HG03139 (cell line): Measurements from ENCODE around the gene UBE2R2.

ENCODE experiments used
- ATAC-seq: cut with Tn5 transposase; IDR thresholded peaks from one replicate; pipeline ENCODE4 v1.9.1; 2021; ENCODE audit not compliant: unreplicated experiment

UBE2R2 gene

GRCh38 chr9:33880211-33881089, 63.5 kb downstream of the UBE2R2 start:
- no peak for ATAC-seq

GRCh38 chr9:33881635-33882034, 64.7 kb downstream of the UBE2R2 start:
- no peak for ATAC-seq

GRCh38 chr9:33884856-33885701, 68.1 kb downstream of the UBE2R2 start:
- no peak for ATAC-seq

- no peak for ATAC-seq
These were observed 69.0 kb downstream of the UBE2R2 start for GRCh38 chr9:33885948-33886347.

- ATAC-seq, result no peak
These were observed 76.9 kb downstream of the UBE2R2 start for GRCh38 chr9:33893861-33894260.

- ATAC-seq, result no peak
These were observed 77.4 kb downstream of the UBE2R2 start for GRCh38 chr9:33894316-33894715.

- no peak for ATAC-seq
These were observed 86.3 kb downstream of the UBE2R2 start for GRCh38 chr9:33903157-33903780.

GRCh38 chr9:33905137-33905536, 88.2 kb downstream of the UBE2R2 start:
- ATAC-seq, result no peak

- no peak for ATAC-seq
These were observed 89.8 kb downstream of the UBE2R2 start for GRCh38 chr9:33906769-33907168.

- no peak for ATAC-seq
These were observed 90.4 kb downstream of the UBE2R2 start for GRCh38 chr9:33907347-33907746.

GRCh38 chr9:33908114-33908513, 91.2 kb downstream of the UBE2R2 start:
- no peak for ATAC-seq

GRCh38 chr9:33908749-33909148, 91.8 kb downstream of the UBE2R2 start:
- no peak for ATAC-seq

GRCh38 chr9:33913541-33913940, 96.6 kb downstream of the UBE2R2 start:
- ATAC-seq, result no peak

- ATAC-seq, result no peak
These were observed 98.1 kb downstream of the UBE2R2 start for GRCh38 chr9:33914887-33915628.

GRCh38 chr9:33917036-33917435, 100.1 kb downstream of the UBE2R2 start:
- no peak for ATAC-seq

- no peak for ATAC-seq
These were observed 102.4 kb downstream of the UBE2R2 start for GRCh38 chr9:33919276-33919897.

- no peak for ATAC-seq
These were observed 105.3 kb downstream of the UBE2R2 start for GRCh38 chr9:33921967-33922895.

- no peak for ATAC-seq
These were observed 106.1 kb downstream of the UBE2R2 start for GRCh38 chr9:33923079-33923478.

- no peak for ATAC-seq
These were observed 107.2 kb downstream of the UBE2R2 start for GRCh38 chr9:33923998-33924701.
